Left ventricle myocardium inferior (tissue), 1 donor: ENCODE results near the gene ALPK1. TPM values are rescaled to one million over a fixed set of nuclear protein-coding genes. Genes with fewer than 3 reads are reported as not detected.

Source experiments
- DNase-seq: peaks from one replicate; pipeline ENCODE4 v3.0.0-alpha.2; 2020
- H3K27ac ChIP-seq: fragments of 200-600 bp; replicated peaks from 2 replicates; pipeline ENCODE4 v1.8.0; 2021
- H3K27me3 ChIP-seq: fragments of 200-600 bp; 2 replicates; pipeline ENCODE4 v1.8.0; 2021; ENCODE audit warnings: low read depth
- H3K36me3 ChIP-seq: fragments of 200-600 bp; 2 replicates; pipeline ENCODE4 v1.8.0; 2021
- H3K4me1 ChIP-seq: fragments of 200-600 bp; 2 replicates; pipeline ENCODE4 v1.8.0; 2021
- H3K4me3 ChIP-seq: fragments of 200-600 bp; 2 replicates; pipeline ENCODE4 v1.8.0; 2021; ENCODE audit warnings: mild to moderate bottlenecking, moderate library complexity
- H3K9me3 ChIP-seq: fragments of 200-600 bp; replicated peaks from 2 replicates; pipeline ENCODE4 v1.8.0; 2021
- CTCF ChIP-seq: fragments of 200-600 bp; IDR thresholded peaks from 2 replicates; pipeline ENCODE4 v1.8.0; 2021; ENCODE audit warnings: antibody characterized with exemption, mild to moderate bottlenecking, borderline replicate concordance
- intact Hi-C: fragments of 100-400 bp; cut with micrococcal nuclease; formaldehyde crosslinking; loops from one replicate; pipeline ENCODE4 v1.11.0; 2022
- total RNA-seq: library from RNA; stranded (reverse); fragmentation: NEBNext Ultra II Directional; extraction: Animal tissue kit (Norgen Biotek cat#: 25700); gene quantifications from one replicate; pipeline ENCODE4 v1.2.1, GENCODE V29; 2021
- donor health status: DM: no; HTN: yes; CAD: no; lungs with severe emphysema.

ALPK1 gene
- total RNA-seq, 1 donor from 2014 or later, result 3.1 TPM

GRCh38 chr4:112358952-112359749 lies 62.0 kb downstream of the ALPK1 start:
- no peaks in the 10 kb centered on the region for H3K27me3 ChIP-seq
- no peak for DNase-seq
- TF ChIP-seq CTCF, result no peak
- H3K4me3 ChIP-seq, result no peak overlapping the region
- no peaks in the 10 kb centered on the region for H3K4me1 ChIP-seq
- H3K36me3 ChIP-seq, result peaks cover 24% of the 10 kb centered on the region
- no peak overlapping the region for H3K27ac ChIP-seq
- intact Hi-C loops, result no loop called here
- H3K9me3 ChIP-seq, result peaks cover 20% of the 10 kb centered on the region

GRCh38 chr4:112361181-112361791 lies 64.1 kb downstream of the ALPK1 start:
- Histone ChIP-seq H3K4me3 (no peak overlapping the region), H3K4me1 (no peaks in the 10 kb centered on the region), H3K27me3 (no peaks in the 10 kb centered on the region), H3K27ac (no peak overlapping the region), H3K36me3 (peaks cover 15% of the 10 kb centered on the region), H3K9me3 (peaks cover 42% of the 10 kb centered on the region)
- no peak for TF ChIP-seq CTCF
- DNase-seq, result no peak
- intact Hi-C loops, result no loop called here

GRCh38 chr4:112370466-112370865 lies 73.3 kb downstream of the ALPK1 start:
- no peak for TF ChIP-seq CTCF
- intact Hi-C loops, result no loop called here
- no peaks in the 10 kb centered on the region for H3K36me3 ChIP-seq
- no peak for DNase-seq
- no peak overlapping the region for H3K4me3 ChIP-seq
- H3K27me3 ChIP-seq, result no peaks in the 10 kb centered on the region
- peaks cover 42% of the 10 kb centered on the region for H3K9me3 ChIP-seq
- no peak overlapping the region for H3K27ac ChIP-seq
- no peaks in the 10 kb centered on the region for H3K4me1 ChIP-seq

GRCh38 chr4:112371361-112371760 lies 74.2 kb downstream of the ALPK1 start:
- H3K27ac ChIP-seq, result no peak overlapping the region
- H3K4me1 ChIP-seq, result no peaks in the 10 kb centered on the region
- no peaks in the 10 kb centered on the region for H3K27me3 ChIP-seq
- intact Hi-C loops, result no loop called here
- H3K4me3 ChIP-seq, result no peak overlapping the region
- no peak for DNase-seq
- H3K36me3 ChIP-seq, result no peaks in the 10 kb centered on the region
- H3K9me3 ChIP-seq, result peaks cover 33% of the 10 kb centered on the region
- TF ChIP-seq CTCF, result no peak

- intact Hi-C loops, result no loop called here
- Histone ChIP-seq H3K9me3 (peaks cover 8% of the 10 kb centered on the region), H3K27me3 (peaks cover 12% of the 10 kb centered on the region), H3K4me3 (no peak overlapping the region), H3K36me3 (peaks cover 17% of the 10 kb centered on the region), H3K27ac (no peak overlapping the region), H3K4me1 (no peaks in the 10 kb centered on the region)
- DNase-seq, result no peak
- TF ChIP-seq CTCF, result no peak
Measured at GRCh38 chr4:112374850-112375249, 77.7 kb downstream of the ALPK1 start.
